ENCODE results near the gene NADSYN1.

DNA sequence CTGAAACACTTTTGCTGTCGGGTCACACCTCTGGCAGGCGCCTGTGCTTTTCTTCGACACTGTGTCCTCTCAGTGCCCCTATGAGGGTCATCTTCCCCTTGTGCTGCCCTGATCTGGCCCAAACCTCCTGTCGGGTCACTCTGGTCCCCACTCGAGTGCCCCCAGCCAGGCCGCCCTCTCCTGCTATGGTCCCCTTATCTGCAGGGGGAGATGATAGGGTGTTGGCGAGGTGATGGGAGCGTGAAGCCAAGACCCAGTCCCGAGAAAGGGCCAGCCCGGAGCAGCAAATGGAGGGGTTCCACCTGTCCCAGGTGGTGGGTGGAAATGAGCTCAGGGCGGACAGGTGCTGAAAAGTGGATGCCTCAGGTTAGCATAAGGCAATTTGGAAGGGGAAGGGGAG, 9.7 kb downstream of the NADSYN1 start:
- TF ChIP-seq GATA3 (IDR thresholded peaks at IDR 0.05; ENCODE audit: low read depth, low read length) (no peak), GATA2 (IDR thresholded peaks at IDR 0.05; ENCODE audit: low read depth, low read length) (no peak)
